Measurements from ENCODE around the gene CD74. TPM values are rescaled to one million over a fixed set of nuclear protein-coding genes. Genes with fewer than 3 reads are reported as not detected.
"Not testable (repeated sequence)": the region's sequence is repeated elsewhere in the genome, so short reads cannot be mapped to it uniquely, and the experiment has no call there.

The CD74 gene
- total and polyA plus RNA-seq, 12 donors = 120 to 2,270 (median 299) TPM

GRCh38 chr5:150419630-150420270, 7.0 kb upstream of the CD74 start:
- TF ChIP-seq, protein P1, sequence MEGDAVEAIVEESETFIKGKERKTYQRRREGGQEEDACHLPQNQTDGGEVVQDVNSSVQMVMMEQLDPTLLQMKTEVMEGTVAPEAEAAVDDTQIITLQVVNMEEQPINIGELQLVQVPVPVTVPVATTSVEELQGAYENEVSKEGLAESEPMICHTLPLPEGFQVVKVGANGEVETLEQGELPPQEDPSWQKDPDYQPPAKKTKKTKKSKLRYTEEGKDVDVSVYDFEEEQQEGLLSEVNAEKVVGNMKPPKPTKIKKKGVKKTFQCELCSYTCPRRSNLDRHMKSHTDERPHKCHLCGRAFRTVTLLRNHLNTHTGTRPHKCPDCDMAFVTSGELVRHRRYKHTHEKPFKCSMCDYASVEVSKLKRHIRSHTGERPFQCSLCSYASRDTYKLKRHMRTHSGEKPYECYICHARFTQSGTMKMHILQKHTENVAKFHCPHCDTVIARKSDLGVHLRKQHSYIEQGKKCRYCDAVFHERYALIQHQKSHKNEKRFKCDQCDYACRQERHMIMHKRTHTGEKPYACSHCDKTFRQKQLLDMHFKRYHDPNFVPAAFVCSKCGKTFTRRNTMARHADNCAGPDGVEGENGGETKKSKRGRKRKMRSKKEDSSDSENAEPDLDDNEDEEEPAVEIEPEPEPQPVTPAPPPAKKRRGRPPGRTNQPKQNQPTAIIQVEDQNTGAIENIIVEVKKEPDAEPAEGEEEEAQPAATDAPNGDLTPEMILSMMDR (IDR thresholded peaks at IDR 0.05) = no peak
- intact Hi-C loops (cut with DNase I) = loop anchor here in 1 of 10 donors (5.0 kb wide), 1 partner anchor 832 kb away; no protein-coding TSS in a partner anchor
- ATAC-seq = no peak
- no peak overlapping the region for H3K27ac ChIP-seq
- DNase-seq = no peak
- H3K4me3 ChIP-seq = no peak overlapping the region
- no peaks in the 10 kb centered on the region for H3K4me1 ChIP-seq
- no peaks in the 10 kb centered on the region for H3K27me3 ChIP-seq
- WGBS, 2 donors = 80 to 84% methylated on average over 7 of the region's 7 CpGs
- H3K36me3 ChIP-seq = no peaks in the 10 kb centered on the region
- no peaks in the 10 kb centered on the region for H3K9me3 ChIP-seq

- H3K27me3 ChIP-seq; H3K36me3 ChIP-seq; H3K9me3 ChIP-seq; intact Hi-C loops (cut with DNase I); ATAC-seq; H3K4me3 ChIP-seq; DNase-seq: not testable (repeated sequence)
- peak overlapping the region; percentile 74 to 97 (median 89) for H3K27ac ChIP-seq
- H3K4me1 ChIP-seq = peaks cover 1 to 44% (median 20%) of the 10 kb centered on the region in 9 donors
- 93 to 94% methylated on average over 16 of the region's 16 CpGs for WGBS, 2 donors
Observed at GRCh38 chr5:150413902-150414790, 1.4 kb upstream of the CD74 start.

GRCh38 chr5:150413176-150413901, 629 bp upstream of the CD74 start:
- Histone ChIP-seq H3K27me3 (no peaks in the 10 kb centered on the region), H3K9me3 (no peaks in the 10 kb centered on the region), H3K4me3 (peak overlapping the region in 8 of 10 donors; percentile 52 to 78 (median 61)), H3K27ac (peak overlapping the region; percentile 74 to 97 (median 89)), H3K4me1 (peaks cover 3 to 52% (median 25%) of the 10 kb centered on the region in 9 donors), H3K36me3 (peaks cover 0 to 13% (median 0%) of the 10 kb centered on the region in 9 donors)
- ATAC-seq (no peak), DNase-seq (no peak)
- WGBS, 2 donors = 69 to 76% methylated on average over 12 of the region's 12 CpGs
- TF ChIP-seq, protein P1 (IDR thresholded peaks at IDR 0.05) = no peak
- intact Hi-C loops (cut with DNase I) = no loop called here

GRCh38 chr5:150411245-150411979, 1.3 kb downstream of the CD74 start:
- ATAC-seq (peak in 4 of 8 donors; percentile 13 to 36 (median 29)), DNase-seq (peak in 1 of 2 donors; percentile 61)
- H3K27ac ChIP-seq = peak overlapping the region; percentile 74 to 97 (median 89)
- H3K4me3 ChIP-seq = peak overlapping the region; percentile 8 to 78 (median 60)
- no peaks in the 10 kb centered on the region for H3K27me3 ChIP-seq
- H3K9me3 ChIP-seq = no peaks in the 10 kb centered on the region
- 63 to 89% methylated on average over 5 of the region's 5 CpGs for WGBS, 2 donors
- peaks cover 3 to 66% (median 37%) of the 10 kb centered on the region in 9 donors for H3K4me1 ChIP-seq
- H3K36me3 ChIP-seq = peaks cover 0 to 32% (median 0%) of the 10 kb centered on the region in 9 donors
- intact Hi-C loops (cut with DNase I) = no loop called here
- TF ChIP-seq, protein P1 (IDR thresholded peaks at IDR 0.05) = no peak
